HS-27A (cell line): Measurements from ENCODE around the gene BTBD9.
"Not testable (repeated sequence)": the region's sequence is repeated elsewhere in the genome, so short reads cannot be mapped to it uniquely, and the experiment has no call there.

ENCODE experiments used
- DNase-seq: peaks from one replicate; pipeline ENCODE4 v3.0.0-alpha.2; 2012; ENCODE audit warnings: low read depth, missing footprints

BTBD9 gene

GRCh38 chr6:38378801-38379200, 260.9 kb downstream of the BTBD9 start:
- peak; percentile 30 for DNase-seq

- no peak for DNase-seq
These were observed 263.8 kb downstream of the BTBD9 start for GRCh38 chr6:38375937-38376336.

GRCh38 chr6:38375341-38375740, 264.4 kb downstream of the BTBD9 start:
- no peak for DNase-seq

- no peak for DNase-seq
These were observed 267.8 kb downstream of the BTBD9 start for GRCh38 chr6:38371881-38372280.

- no peak for DNase-seq
These were observed 268.8 kb downstream of the BTBD9 start for GRCh38 chr6:38370653-38371601.

GRCh38 chr6:38367231-38367630, 272.5 kb downstream of the BTBD9 start:
- no peak for DNase-seq

GRCh38 chr6:38366234-38366633, 273.5 kb downstream of the BTBD9 start:
- DNase-seq, result no peak

- DNase-seq, result no peak
These were observed 275.0 kb downstream of the BTBD9 start for GRCh38 chr6:38364775-38365174.

- DNase-seq, result no peak
These were observed 275.6 kb downstream of the BTBD9 start for GRCh38 chr6:38364127-38364526.

- DNase-seq, result no peak
These were observed 284.2 kb downstream of the BTBD9 start for GRCh38 chr6:38355519-38355918.

GRCh38 chr6:38354905-38355304, 284.8 kb downstream of the BTBD9 start:
- DNase-seq, result no peak

- no peak for DNase-seq
These were observed 285.7 kb downstream of the BTBD9 start for GRCh38 chr6:38354037-38354381.

- no peak for DNase-seq
These were observed 286.3 kb downstream of the BTBD9 start for GRCh38 chr6:38353310-38354036.

- no peak for DNase-seq
These were observed 287.1 kb downstream of the BTBD9 start for GRCh38 chr6:38352636-38353035.

- DNase-seq, result no peak
These were observed 288.8 kb downstream of the BTBD9 start for GRCh38 chr6:38350942-38351341.

GRCh38 chr6:38350220-38350619, 289.5 kb downstream of the BTBD9 start:
- DNase-seq, result no peak

- no peak for DNase-seq
These were observed 289.9 kb downstream of the BTBD9 start for GRCh38 chr6:38349795-38350194.

- no peak for DNase-seq
These were observed 290.5 kb downstream of the BTBD9 start for GRCh38 chr6:38349221-38349620.

GRCh38 chr6:38348371-38348770, 291.4 kb downstream of the BTBD9 start:
- DNase-seq, result no peak

GRCh38 chr6:38347829-38348228, 291.9 kb downstream of the BTBD9 start:
- not testable (repeated sequence) for DNase-seq

- DNase-seq, result peak; percentile 36
These were observed 293.2 kb downstream of the BTBD9 start for GRCh38 chr6:38346291-38347079.

GRCh38 chr6:38345586-38345985, 294.1 kb downstream of the BTBD9 start:
- DNase-seq, result no peak
